Muscle layer of duodenum (tissue), 2 donors: ENCODE results near the gene TPBGL.

Source experiments
- H3K27ac ChIP-seq: one replicate; pipeline ENCODE4 v1.7.0; 2013; ENCODE audit warnings: mild to moderate bottlenecking, low read length
- H3K27me3 ChIP-seq: one replicate; pipeline ENCODE4 v1.7.0; 2013; ENCODE audit warnings: low read depth, mild to moderate bottlenecking, control low read depth, low read length
- H3K36me3 ChIP-seq, 2 donors: one replicate each; pipeline ENCODE4 v1.7.0; 2013; ENCODE audit warnings: low read length in 2 of 2, control low read depth in 1 of 2, mild to moderate bottlenecking in 1 of 2; ENCODE audit not compliant: insufficient read depth in 2 of 2, control insufficient read depth in 1 of 2
- H3K4me1 ChIP-seq, 2 donors: one replicate each; pipeline ENCODE4 v1.7.0; 2013; ENCODE audit warnings: low read length in 2 of 2, mild to moderate bottlenecking in 2 of 2, control low read depth in 1 of 2, moderate library complexity in 1 of 2; ENCODE audit not compliant: insufficient read depth in 2 of 2, control insufficient read depth in 1 of 2
- H3K4me3 ChIP-seq, 2 donors: one replicate each; pipeline ENCODE4 v1.7.0; 2013; ENCODE audit warnings: low read length in 2 of 2, low read depth in 1 of 2, mild to moderate bottlenecking in 1 of 2
- H3K9me3 ChIP-seq, 2 donors: one replicate each; pipeline ENCODE4 v1.7.0; 2013; ENCODE audit warnings: low read length in 2 of 2, control low read depth in 1 of 2, mild to moderate bottlenecking in 1 of 2; ENCODE audit not compliant: control insufficient read depth in 1 of 2
- donor health status: healthy.

The TPBGL gene

DNA sequence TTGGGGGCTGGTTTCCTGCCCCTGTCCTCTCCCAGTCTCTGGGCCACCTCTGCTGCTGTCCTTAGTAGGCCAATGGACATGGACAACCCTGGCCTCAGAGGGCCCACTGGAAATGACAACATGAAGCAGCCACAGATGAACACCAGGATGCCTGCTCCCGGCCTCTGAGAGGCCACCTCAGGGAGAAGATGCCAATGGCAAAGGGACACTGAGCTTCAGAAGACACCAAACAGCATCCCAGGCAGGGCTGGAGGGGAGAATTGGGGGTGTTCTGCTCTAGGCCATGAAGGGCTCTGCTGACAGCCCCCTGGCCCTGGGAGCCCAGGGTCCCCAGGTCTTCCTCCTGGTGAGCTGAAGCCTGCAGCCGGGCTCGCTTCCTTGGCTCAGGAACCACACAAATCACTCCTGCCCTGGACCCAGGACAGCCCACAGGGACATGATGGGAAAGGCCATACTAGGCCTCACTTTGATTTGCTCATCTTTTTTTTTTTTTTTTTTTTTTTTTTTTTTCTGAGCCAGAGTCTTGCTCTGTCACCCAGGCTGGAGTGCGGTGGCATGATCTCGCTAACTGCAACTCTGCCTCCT lies 45.3 kb downstream of the TPBGL start:
- Histone ChIP-seq H3K9me3 (no peaks in the 10 kb centered on the region), H3K4me1 (peaks cover 0 to 16% of the 10 kb centered on the region in 2 donors), H3K4me3 (no peak overlapping the region), H3K27me3 (no peaks in the 10 kb centered on the region), H3K27ac (no peak overlapping the region), H3K36me3 (peaks cover 47 to 63% of the 10 kb centered on the region in 2 donors)

DNA sequence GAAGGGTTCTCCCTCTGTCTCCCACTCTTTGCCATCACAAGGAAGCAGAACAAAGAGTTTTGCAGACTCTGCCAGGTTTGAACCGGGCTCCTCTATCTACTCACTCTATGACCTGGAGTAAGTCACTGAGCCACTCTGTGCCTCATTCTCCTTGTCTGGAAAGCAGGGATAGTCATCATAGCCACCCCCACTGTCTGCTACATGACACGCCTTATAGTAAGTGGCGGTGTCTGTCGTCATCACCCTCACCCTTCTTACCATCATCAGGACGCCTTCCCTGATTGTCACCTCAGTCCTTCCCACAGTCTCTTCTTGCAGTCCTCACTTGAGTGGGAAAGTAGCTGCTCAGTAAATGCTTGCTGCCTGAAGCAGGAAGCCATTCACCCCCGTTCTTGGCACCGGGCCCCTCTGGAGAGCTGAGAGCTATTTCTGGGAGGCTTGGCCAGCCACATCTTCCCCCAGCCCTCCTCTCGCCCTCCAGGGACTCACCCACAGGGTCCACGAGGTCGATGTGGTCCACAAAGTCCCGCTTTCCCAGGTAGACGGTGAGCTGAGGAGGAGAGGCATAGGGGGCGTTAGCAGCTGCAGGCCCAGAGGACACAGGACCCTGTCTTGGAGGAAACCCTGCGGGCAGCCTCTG lies 46.4 kb downstream of the TPBGL start:
- Histone ChIP-seq H3K27me3 (no peaks in the 10 kb centered on the region), H3K36me3 (peaks cover 40 to 52% of the 10 kb centered on the region in 2 donors), H3K27ac (no peak overlapping the region), H3K4me1 (peaks cover 0 to 16% of the 10 kb centered on the region in 2 donors), H3K9me3 (no peaks in the 10 kb centered on the region), H3K4me3 (no peak overlapping the region)

DNA sequence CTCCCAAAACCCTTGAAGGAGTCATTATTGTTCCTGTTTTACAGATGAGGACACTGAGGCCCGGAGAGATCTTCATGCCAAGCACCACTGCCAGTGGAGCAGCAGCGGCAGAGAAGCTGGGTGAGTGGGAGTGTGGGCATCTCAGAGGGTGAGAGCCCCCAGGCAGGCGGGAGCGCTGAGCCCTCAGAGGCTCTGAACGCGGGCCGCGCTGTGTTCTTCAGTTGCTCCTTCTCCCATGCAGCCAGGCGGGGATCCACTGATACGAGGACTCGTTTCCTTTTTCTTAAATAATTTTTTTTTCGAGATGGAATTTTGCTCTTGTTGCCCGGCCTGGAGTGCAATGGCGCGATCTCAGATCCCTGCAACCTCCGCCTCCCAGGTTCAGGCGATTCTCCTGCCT lies 47.0 kb downstream of the TPBGL start:
- Histone ChIP-seq H3K4me1 (peaks cover 0 to 18% of the 10 kb centered on the region in 2 donors), H3K27ac (no peak overlapping the region), H3K36me3 (peaks cover 33 to 46% of the 10 kb centered on the region in 2 donors)

GRCh38 chr11:75289511-75289760 lies 48.9 kb downstream of the TPBGL start:
- H3K27ac ChIP-seq = no peak overlapping the region
- no peaks in the 10 kb centered on the region for H3K9me3 ChIP-seq
- peaks cover 0 to 19% of the 10 kb centered on the region in 2 donors for H3K4me1 ChIP-seq
- no peaks in the 10 kb centered on the region for H3K27me3 ChIP-seq
- H3K4me3 ChIP-seq = no peak overlapping the region
- H3K36me3 ChIP-seq = peaks cover 22 to 35% of the 10 kb centered on the region in 2 donors

More for the DNA sequence above, 47.0 kb downstream of the TPBGL start:
- H3K9me3 ChIP-seq = no peaks in the 10 kb centered on the region
- H3K27me3 ChIP-seq = no peaks in the 10 kb centered on the region
- H3K4me3 ChIP-seq = no peak overlapping the region

DNA sequence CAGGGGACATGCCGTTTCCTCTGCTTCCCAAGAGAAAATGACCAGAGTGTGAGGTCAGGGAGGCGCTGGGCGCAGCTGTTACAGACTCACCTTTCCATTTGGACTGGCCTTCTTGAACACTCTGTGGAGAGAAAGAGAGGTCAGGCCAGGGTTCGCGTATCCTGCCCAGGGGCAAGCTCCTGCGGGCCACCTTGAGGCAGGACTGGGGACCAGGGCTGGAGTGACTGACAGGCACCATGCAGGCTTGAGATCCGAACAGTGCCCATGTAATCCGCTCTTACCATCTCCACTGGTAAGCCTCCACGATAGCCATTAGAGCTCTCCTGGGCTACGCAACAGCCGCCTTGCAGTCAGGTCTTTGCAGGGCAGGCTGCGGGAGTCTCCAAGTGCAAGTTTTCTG lies 49.3 kb downstream of the TPBGL start:
- peaks cover 0 to 19% of the 10 kb centered on the region in 2 donors for H3K4me1 ChIP-seq
- no peaks in the 10 kb centered on the region for H3K27me3 ChIP-seq
- H3K9me3 ChIP-seq = no peaks in the 10 kb centered on the region
- no peak overlapping the region for H3K27ac ChIP-seq
- no peak overlapping the region for H3K4me3 ChIP-seq
- H3K36me3 ChIP-seq = peaks cover 21 to 34% of the 10 kb centered on the region in 2 donors

- no peaks in the 10 kb centered on the region for H3K9me3 ChIP-seq
- no peak overlapping the region for H3K4me3 ChIP-seq
- H3K27ac ChIP-seq = no peak overlapping the region
- peaks cover 0 to 19% of the 10 kb centered on the region in 2 donors for H3K4me1 ChIP-seq
- peaks cover 12 to 24% of the 10 kb centered on the region in 2 donors for H3K36me3 ChIP-seq
- H3K27me3 ChIP-seq = no peaks in the 10 kb centered on the region
Observed at GRCh38 chr11:75291741-75292140, 51.2 kb downstream of the TPBGL start.

GRCh38 chr11:75292943-75293342 lies 52.4 kb downstream of the TPBGL start:
- H3K27ac ChIP-seq = no peak overlapping the region
- no peak overlapping the region for H3K4me3 ChIP-seq
- peaks cover 0 to 19% of the 10 kb centered on the region in 2 donors for H3K4me1 ChIP-seq
- no peaks in the 10 kb centered on the region for H3K27me3 ChIP-seq
- H3K9me3 ChIP-seq = no peaks in the 10 kb centered on the region
- H3K36me3 ChIP-seq = peaks cover 12 to 15% of the 10 kb centered on the region in 2 donors
